ELR (cell line): ENCODE data around the gene RABGAP1L.
"Not testable (repeated sequence)": the region's sequence is repeated elsewhere in the genome, so short reads cannot be mapped to it uniquely, and the experiment has no call there.

Source experiments
- DNase-seq: peaks from one replicate; pipeline ENCODE4 v3.0.0-alpha.2; 2015; ENCODE audit warnings: low read depth

The RABGAP1L gene

DNA sequence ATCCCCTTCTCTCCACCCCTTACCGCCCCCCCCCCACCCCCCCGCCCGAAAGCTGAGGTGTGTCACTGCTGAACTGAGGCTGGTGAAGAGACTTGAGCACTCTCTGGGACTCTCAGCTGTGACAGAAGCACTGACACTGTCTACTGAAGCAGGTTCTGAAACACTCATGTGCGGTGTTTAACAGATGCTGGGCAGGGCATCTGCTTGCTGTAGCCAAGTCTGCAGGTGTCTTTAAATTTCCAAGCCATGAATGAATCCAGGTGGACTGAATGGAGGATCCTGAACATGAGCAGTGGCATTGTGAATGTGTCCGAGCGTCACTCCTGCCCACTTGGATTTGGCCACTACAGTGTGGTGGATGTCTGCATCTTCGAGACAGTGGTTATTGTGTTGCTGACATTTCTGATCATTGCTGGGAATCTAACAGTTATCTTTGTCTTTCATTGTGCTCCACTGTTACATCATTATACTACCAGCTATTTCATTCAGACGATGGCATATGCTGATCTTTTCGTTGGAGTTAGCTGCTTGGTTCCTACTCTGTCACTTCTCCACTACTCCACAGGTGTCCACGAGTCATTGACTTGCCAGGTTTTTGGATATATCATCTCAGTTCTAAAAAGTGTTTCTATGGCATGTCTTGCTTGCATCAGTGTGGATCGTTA is 288.7 kb downstream of the RABGAP1L start, which contains the start of gene GPR52:
Gene GPR52, plus strand, starts transcription at position 99 of the 665 bp plus-strand sequence. Its CDS starts 148 bp downstream, at position 247.
- no peak for DNase-seq

DNA sequence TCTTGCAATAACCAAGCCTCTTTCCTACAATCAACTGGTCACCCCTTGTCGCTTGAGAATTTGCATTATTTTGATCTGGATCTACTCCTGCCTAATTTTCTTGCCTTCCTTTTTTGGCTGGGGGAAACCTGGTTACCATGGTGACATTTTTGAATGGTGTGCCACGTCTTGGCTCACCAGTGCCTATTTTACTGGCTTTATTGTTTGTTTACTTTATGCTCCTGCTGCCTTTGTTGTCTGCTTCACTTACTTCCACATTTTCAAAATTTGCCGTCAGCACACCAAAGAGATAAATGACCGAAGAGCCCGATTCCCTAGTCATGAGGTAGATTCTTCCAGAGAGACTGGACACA is 289.2 kb downstream of the RABGAP1L start:
- no peak for DNase-seq

DNA sequence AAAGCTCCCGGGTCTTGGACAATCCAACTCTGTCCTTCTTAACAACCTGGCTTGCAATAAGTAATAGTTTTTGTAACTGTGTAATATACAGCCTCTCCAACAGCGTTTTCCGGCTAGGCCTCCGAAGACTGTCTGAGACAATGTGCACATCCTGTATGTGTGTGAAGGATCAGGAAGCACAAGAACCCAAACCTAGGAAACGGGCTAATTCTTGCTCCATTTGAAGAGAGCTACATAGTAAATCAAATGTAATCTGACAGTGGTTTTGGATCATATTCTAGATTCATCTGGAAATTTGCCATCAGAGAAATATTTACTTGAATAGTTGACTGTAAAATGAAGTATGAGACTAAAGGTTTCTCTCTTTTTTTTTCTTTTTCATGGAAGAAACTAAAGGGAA is 289.7 kb downstream of the RABGAP1L start:
- DNase-seq: no peak

DNA sequence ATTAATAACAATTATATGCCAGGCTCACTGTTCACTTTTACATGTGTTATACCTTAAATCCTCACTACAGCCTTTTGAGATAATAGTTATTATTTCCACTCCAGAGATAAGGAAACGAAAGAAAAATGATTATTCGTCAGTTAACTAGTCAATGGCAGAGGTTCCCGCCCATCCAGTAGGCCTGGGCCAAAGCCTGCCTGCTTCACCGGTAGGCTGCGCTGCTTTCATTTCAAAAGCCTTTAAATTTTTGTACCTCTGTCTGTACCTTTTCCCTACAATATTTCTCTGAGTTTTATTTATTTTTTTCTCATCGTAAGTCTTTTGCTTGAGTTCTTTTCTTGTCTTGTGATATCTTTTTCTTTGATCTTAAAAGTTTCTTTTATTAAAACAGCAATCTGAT is 292.1 kb downstream of the RABGAP1L start:
- DNase-seq: no peak

DNA sequence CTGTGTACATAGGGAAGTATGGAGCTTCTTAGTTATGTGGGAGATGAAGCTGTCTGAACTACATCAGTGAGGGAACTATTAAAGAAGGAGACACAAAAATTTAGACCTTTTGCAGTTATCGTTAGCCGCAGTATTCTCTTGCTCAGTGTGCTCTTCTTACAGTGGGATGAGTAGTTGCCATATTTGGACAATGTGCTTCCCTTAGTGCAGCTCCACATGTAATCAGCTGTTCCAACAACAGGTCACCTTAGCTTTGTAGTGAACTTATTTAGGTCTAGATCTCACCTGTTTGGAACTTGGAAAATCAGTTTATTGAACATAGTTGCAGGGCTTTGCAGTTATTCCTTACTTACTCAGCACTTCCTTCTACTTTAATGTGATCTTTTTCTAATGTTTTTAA is 306.5 kb downstream of the RABGAP1L start:
- no peak for DNase-seq

DNA sequence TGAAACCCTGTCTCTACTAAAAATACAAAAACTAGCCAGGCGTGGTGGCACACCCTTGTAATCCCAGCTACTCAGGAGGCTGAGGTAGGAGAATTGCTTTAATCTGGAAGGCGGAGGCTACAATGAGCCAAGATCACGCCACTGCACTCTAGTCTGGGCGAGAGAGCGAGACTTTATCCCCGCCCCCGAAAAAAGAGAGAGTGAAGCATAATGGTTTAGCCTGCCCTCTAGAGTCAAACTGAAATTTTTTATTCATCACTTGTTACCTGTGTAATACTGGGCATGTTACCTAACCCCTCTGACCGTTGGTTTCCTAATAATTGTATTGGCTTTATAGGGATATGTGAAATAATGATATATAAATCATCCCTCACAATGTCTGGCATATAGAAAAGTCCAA is 307.3 kb downstream of the RABGAP1L start:
- no peak for DNase-seq

DNA sequence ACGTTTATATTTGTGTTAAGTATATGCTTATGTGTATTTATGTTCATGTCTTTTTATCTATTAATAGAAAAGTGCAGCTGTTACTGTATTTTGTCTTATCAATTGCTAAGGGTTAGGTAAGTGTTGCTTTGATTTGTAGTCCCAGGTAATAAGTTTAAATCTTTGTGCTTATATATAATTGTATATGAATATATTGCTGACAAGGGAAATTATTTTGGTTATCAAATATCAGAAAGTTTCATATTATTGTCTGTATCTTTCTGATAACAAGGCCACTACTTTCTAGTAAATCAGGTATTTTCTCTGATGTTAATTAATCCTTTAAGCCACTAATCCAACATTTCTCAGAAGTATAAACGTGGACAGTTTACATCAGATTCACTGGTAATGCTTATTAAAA is 309.7 kb downstream of the RABGAP1L start:
- DNase-seq: no peak

DNA sequence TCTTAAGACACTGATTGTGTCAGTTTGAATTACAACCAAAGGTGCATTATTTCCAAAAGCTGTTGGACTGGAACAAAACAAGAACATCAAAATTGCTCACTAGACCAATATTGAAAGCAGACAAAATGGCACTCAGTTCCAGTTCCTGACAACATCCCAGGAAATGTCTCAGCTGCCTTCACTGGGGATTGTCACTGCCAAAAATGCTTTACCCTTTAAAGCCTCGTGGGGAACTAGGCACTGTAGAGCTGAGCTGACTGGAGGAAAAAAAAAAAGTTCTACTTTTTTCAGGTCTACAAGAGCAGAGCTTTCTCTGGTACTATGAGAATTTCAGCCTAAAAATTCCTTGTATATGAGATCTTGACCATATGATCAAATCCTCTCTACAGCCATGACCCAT is 310.4 kb downstream of the RABGAP1L start:
- no peak for DNase-seq

DNA sequence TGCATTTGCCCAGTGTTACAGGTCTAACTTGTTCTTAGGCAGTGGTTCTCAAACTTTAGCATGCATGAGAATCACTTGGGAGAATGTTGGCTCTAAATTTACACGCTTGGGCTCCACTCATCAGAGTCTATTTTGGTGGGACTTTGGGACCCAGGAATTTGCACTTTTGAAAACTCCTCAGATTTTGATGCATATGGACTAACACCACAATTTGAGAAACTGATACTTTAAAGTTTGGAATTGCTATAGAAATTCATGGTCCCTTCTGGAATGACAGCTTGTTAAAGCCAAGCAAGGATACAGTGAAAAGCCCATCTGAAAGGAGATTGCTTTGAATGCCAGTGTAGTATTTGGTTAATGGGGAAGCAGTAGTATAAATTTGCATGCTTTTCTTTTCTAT is 320.0 kb downstream of the RABGAP1L start:
- no peak for DNase-seq

DNA sequence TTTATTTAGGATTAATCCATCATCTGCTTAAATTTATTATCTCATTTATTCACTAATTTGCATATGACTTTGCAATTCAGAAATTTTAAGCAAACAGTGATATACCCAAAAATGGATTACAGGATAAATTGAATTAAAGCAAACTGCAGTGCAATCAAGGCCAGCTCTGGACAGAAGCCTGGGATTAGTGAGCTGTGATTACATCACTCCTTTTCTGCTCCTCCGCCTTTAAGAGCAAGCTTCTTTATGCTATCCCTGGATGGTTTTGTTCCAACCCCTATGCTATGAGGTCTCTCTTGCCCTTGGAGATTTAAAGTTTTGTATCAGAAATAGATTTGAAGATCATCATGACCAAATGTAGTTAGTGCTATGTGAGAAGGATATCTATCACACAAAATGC is 321.0 kb downstream of the RABGAP1L start:
- DNase-seq: no peak

DNA sequence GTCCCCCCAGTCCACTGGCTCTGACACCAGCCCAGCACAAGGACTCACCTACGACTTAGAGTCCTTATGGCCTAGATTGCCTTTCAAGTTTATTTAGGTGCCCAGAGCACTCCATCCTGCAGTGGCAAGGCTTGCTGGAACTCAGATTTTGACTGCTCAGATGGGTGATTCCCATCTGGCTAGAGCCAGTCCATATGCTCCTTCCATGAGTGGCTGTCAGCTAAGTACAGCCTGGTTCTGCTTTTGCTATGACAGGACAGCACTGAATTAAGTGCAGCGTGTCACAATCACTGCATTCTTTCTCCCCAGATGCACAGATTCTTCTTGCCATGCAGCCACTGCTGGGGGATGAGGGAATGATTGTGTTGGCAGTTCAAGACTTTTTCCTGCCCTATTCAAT is 332.3 kb downstream of the RABGAP1L start:
- DNase-seq: no peak

DNA sequence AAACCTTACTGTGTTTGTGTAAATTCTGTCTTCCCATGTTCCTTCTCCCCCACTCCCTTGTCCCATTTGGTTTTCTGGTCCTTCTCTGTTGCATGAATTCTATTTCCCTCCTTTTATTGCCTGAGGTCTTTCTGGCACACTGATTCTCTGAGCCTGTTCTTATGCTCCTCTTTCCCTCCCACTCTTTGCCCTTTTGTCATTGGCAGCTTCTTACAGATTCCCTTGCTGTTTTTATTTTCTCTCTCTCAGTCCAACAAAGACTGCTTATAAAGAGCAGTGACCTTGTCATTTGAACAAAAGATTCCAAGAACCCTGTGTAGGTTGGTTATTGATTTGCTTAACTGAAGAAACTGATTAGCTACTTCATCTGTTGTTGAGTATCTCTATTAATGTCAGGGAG is 338.2 kb downstream of the RABGAP1L start:
- DNase-seq: no peak

DNA sequence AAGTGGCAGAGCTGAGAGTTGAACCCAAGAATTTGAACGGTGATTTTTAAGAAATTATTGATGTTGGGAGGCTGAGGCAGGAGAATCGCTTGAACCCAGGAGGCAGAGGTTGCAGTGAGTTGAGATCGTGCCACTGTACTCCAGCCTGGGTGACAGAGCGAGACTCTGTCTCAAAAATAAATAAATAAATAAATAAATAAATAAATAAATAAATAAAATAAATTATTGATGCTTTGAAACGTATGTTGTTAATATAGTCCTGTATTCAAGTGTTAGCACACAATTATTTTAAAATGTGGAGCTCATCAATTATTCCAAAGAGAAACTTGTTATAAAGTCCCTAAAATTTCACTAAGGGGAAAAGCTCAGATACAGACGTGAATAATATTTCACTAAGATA is 357.4 kb downstream of the RABGAP1L start:
- not testable (repeated sequence) for DNase-seq

DNA sequence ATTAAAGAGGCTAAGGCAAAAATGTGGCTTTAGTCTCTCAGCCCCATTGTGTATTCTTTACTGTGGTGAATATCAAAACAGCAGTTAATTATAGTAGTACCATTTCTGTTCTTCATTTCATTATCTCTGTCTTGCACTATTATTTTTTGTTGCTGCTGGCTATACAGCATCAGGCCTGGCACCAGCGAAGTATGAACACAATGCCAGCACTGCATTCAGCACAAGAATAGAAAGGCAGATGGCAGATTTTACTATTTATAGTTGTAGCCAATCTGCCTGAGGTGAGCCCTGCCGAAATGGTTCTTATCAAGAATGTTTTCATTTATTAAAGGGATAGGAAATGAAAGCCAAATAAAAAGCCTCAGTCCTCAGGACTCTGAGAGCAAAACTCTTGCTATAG is 360.5 kb downstream of the RABGAP1L start:
- DNase-seq: no peak

DNA sequence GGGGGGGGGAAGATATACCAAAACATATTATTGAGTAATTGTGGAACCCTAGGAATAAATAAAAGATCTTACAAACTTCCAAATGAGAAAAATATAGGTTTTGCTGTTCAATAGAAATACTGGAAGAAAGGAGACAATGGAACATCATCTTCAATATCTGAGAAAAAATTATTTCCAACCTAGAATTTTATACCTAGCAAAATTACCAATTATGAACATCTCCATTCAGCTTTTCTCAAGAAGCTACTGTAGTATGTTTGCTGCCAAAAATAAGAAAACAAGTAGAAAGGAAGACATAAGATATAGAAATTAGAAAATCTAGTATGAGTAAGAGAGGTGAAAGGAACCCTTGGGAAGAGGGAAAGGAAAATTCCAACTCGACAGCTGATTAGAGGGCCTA is 372.4 kb downstream of the RABGAP1L start:
- DNase-seq: no peak

DNA sequence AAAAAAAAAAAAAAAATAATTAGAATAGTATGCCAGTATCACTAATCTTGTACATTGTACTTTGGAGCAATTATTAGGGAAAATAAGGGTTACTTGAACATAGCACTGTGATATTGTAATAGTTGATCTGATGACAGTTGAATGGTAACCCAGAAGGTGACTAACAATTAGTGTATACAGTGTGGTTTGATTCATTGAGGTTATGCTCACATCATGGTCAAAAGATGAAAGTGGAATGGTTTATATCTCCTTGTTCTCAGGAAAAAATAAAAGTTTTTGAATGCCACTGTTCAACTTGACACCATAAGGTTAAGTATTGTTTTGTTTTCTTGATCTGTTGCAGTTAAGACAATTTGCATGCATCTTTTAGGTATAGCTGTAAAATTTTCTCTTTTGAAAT is 375.5 kb downstream of the RABGAP1L start:
- peak; percentile 78 for DNase-seq

DNA sequence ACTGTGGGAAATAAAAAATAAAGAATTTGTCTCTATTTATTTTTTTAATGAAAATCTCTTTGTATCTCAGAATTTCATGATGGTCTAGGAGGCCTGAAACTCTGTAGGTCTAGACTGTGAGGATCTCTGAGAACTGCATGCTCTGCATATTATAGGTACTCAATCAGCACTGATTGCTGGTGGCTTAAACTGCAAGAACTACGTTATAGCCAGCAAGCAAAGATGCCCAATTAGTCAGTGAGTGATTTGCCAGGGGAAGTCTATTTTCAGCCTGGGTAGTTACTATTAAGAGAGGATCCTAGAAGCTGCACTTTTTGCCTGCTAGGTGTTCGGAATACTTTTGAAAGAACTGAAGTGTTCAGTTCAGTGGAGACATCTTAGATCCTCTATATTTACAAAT is 375.9 kb downstream of the RABGAP1L start:
- peak; percentile 43 for DNase-seq

DNA sequence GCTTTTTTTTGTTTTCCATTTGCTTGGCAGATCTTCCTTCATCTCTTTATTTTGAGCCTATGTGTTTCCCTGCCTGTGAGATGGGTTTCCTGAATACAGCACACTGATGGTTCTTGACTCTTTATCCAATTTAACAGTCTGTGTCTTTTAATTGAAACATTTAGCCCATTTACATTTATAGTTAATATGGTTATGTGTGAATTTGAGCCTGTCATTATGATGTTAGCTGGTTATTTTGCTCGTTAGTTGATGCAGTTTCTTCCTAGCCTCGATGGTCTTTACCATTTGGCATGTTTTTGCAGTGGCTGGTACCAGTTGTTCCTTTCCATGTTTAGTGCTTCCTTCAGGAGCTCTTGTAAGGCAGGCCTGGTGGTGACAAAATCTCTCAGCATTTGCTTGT is 384.1 kb downstream of the RABGAP1L start:
- not testable (repeated sequence) for DNase-seq

DNA sequence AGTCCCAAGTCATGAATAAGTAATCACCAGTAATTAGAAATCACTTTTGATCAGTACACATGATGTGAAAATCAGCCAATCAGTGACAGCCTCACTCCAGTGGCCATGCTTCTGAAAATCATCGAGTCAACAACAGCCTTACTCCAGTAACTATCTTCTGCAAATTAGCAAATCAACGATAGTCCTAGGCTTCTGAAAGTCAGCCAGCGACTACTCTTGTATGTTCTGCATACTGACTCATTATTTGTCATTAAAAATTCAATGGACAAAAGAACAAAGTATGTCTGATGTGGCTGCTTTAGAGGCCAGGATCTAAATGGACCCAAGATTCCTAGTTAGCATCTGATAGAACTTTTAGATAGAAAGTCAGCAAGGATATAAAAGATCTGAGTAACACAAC is 391.0 kb downstream of the RABGAP1L start:
- DNase-seq: peak; percentile 27

DNA sequence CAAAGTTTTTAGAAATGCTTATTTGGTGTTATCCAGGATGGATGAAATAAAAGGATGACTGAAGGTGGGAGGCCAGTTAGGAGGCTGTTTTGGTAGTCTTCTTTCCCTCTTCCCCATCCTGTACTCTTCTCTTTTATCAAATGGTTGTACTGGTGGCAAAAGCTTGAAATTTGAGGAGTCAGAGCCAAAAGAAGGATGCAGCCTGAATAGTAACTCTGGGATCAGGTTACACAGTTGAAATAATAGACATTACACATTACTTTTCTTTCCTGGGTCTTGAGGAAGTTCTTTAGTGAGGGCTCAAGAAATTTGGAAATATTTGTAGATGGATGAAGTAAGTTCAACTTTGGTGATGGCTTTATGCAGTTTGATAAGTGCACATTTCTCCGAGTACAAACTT is 397.1 kb downstream of the RABGAP1L start:
- no peak for DNase-seq

DNA sequence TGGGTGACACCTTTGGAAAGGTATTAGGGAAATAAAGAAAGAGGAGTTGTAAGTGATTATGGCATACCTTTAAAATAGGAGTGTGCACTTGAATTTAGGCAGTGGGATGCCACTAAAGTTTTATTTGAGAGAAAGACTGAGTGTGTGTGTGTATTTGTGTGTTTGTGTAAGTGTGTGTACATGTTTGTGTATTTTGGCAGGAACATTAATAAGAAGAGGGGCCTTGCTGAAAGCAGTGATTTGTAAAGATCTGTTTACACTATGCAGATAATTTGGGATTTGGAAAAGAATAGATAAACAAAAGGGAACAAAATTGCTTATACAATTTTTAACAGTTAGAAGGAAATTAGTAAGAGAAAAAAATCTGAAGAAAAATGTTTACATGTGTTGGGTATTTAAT is 409.2 kb downstream of the RABGAP1L start:
- no peak for DNase-seq

DNA sequence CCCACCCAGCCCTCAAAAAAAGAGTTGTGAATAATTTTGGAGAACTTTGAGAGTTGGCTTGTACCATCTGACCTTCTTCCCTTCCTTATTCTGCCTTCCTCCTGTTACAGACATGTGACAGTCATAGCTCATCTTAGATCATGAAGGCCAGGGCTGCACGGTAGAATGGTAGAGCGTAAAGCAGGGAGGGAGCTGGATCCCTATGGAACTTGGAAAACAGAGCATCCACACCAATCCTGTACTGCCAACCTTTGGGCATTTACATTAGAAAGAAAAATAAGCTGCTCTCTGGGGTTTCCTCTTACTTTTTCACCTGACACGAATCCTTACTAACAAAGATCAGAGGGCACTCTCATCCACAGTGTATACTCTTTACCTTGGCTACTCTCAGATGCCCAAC is 409.9 kb downstream of the RABGAP1L start:
- no peak for DNase-seq

DNA sequence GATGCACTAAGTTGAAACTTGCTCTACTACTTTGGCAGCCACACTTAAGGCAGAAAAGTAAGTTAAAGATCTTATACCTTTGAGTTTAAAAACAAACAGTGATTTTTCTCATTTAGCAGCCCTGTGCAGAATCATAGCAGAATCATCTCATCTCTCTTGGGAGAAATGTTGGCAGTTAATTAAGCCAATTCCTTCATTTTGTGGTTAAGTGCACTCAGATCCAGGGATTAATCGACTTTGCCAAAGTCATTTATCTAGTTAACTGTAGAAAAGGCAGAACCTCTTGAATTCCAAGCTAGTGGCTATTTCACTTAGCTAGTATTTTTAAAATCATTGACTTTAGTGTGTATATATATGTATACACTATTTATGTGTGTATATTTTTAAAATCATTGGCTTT is 413.5 kb downstream of the RABGAP1L start:
- DNase-seq: no peak

DNA sequence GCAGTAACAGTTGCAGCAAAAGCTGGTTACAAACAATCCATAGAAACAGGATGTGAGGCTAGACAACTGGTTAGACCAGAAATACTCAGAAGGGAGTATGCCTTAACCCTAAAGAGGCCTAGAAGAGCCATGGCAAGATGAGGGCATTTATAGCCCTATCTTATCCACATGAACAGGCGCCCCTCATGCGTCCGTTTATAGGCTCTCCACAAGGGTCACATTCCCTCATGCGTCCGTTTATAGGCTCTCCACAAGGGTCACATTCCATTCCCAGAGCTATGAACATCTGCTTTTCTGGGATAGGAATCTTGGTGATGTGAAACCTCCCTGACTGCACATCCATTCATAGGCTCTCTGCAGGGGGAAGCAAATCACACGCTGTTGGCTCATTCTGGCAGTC is 416.8 kb downstream of the RABGAP1L start:
- DNase-seq: not testable (repeated sequence)

DNA sequence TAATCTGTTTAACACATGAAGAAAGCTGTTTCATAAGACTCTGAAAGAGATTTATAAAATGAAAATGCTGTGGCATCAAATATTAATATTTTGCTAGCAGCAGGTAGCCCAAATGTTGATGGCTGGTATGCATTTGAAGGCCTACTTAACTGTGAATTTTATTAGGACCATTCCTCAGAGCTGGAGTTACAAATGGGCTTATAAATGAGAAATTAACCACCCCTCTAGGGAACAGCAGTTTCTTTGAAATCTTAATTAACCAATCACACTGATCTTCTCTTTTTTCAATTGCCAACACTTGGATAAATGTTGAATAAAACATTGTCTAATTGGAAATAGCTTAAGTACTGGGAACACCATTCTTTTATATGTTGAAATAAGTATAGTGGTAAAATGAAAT is 418.4 kb downstream of the RABGAP1L start:
- DNase-seq: no peak
